HepG2 (cell line): ENCODE data around the gene MTF1. TPM values are rescaled to one million over a fixed set of nuclear protein-coding genes. Genes with fewer than 3 reads are reported as not detected.

ENCODE experiments used
- AGO2 ChIP-seq: fragments of 200-400 bp; formaldehyde crosslinking; optimal IDR thresholded peaks from 2 replicates; pipeline ENCODE3; 2017; ENCODE audit warnings: mild to moderate bottlenecking, low read depth, low read length, moderate library complexity
- AHR ChIP-seq: IDR thresholded peaks from 2 replicates; pipeline ENCODE4 v1.6.1; 2018; ENCODE audit warnings: missing genetic modification reagents, missing compliant biosample characterization
- ARID4A ChIP-seq: sonication (generic); formaldehyde crosslinking; IDR thresholded peaks from 2 replicates; pipeline ENCODE4 v1.5.0; 2020; ENCODE audit warnings: mild to moderate bottlenecking, missing genetic modification reagents, borderline replicate concordance
- KMT2A ChIP-seq: sonication (generic); formaldehyde crosslinking; IDR thresholded peaks from 2 replicates; pipeline ENCODE4 v1.4.0; 2020; ENCODE audit warnings: missing genetic modification reagents
- MXD4 ChIP-seq: IDR thresholded peaks from 2 replicates; pipeline ENCODE4 v1.6.1; 2016; ENCODE audit warnings: mild to moderate bottlenecking, missing biosample characterization, missing genetic modification reagents
- SALL1 ChIP-seq: sonication (generic); formaldehyde crosslinking; IDR thresholded peaks from 2 replicates; pipeline ENCODE4 v1.8.0; 2022; ENCODE audit warnings: mild to moderate bottlenecking, missing genetic modification reagents
- STAG1 ChIP-seq: sonication (generic); formaldehyde crosslinking; IDR thresholded peaks from 2 replicates; pipeline ENCODE4 v1.4.0; 2020; ENCODE audit warnings: missing genetic modification reagents
- TCF7L2 ChIP-seq: IDR thresholded peaks from 2 replicates; pipeline ENCODE4 v1.6.1; 2011; ENCODE audit warnings: mild to moderate bottlenecking, low read depth, low read length, moderate library complexity
- ZBTB7B ChIP-seq: sonication (generic); formaldehyde crosslinking; IDR thresholded peaks from 2 replicates; pipeline ENCODE4 v1.4.0; 2020; ENCODE audit warnings: missing genetic modification reagents
- ZFP91 ChIP-seq: sonication (generic); formaldehyde crosslinking; IDR thresholded peaks from 2 replicates; pipeline ENCODE4 v1.9.0; 2022; ENCODE audit warnings: missing genetic modification reagents, mild to moderate bottlenecking, borderline replicate concordance
- ZGPAT ChIP-seq: IDR thresholded peaks from 2 replicates; pipeline ENCODE4 v1.6.1; 2016; ENCODE audit warnings: mild to moderate bottlenecking
- ZMAT3 ChIP-seq: sonication (generic); formaldehyde crosslinking; conservative IDR thresholded peaks from 2 replicates; pipeline ENCODE4 v1.7.0; 2021; ENCODE audit warnings: missing genetic modification reagents
- ZNF230 ChIP-seq: sonication (generic); formaldehyde crosslinking; IDR thresholded peaks from 2 replicates; pipeline ENCODE4 v1.4.0; 2020; ENCODE audit warnings: mild to moderate bottlenecking, missing genetic modification reagents
- ZNF639 ChIP-seq: conservative IDR thresholded peaks from 2 replicates; pipeline ENCODE4 v1.6.1; 2018; ENCODE audit warnings: missing genetic modification reagents
- ZNF768 ChIP-seq: sonication (generic); formaldehyde crosslinking; IDR thresholded peaks from 2 replicates; pipeline ENCODE4 v1.4.0; 2020; ENCODE audit warnings: missing genetic modification reagents
- ZNF879 ChIP-seq: sonication (generic); formaldehyde crosslinking; IDR thresholded peaks from 2 replicates; pipeline ENCODE4 v1.8.1; 2023; ENCODE audit warnings: missing genetic modification reagents
- polyA plus RNA-seq, 8 experiments: library from polyadenylated mRNA; depleted of rRNA in 3 of 8; stranded (reverse) in 7 of 8; unstranded in 1 of 8; fragments of >200 nt; fragmentation: Illumina TruSeq in 4 of 8; extraction: Trizol in 4 of 8; gene quantifications; 2 replicates each; pipeline versions ENCODE4 v1.2.1 to v1.2.3, GENCODE V29; 2011 to 2016; ENCODE audit warnings: low read depth in 4 of 8, missing spikeins in 1 of 8, mixed read lengths in 1 of 8; ENCODE audit not compliant: insufficient read depth in 1 of 8
- total RNA-seq, 5 experiments: library from RNA; depleted of rRNA; stranded (reverse); fragments of >200 nt; fragmentation: Illumina TruSeq; extraction: Trizol; gene quantifications; 2 replicates each; pipeline ENCODE4 v1.2.3, GENCODE V29; 2016; ENCODE audit warnings: low read depth in 1 of 5

Gene MTF1
- total and polyA plus RNA-seq, 2 of the 13 experiments (the other 11 are each of a cell fraction or from before 2014, with no cell fraction given): 2.4 to 3.3 TPM

- peak; percentile 61 for TF ChIP-seq ZNF639
- TF ChIP-seq ZNF230 (CRISPR knock-in tag): peak; percentile 38; the same call in 1 of the 2 replicates
- peak; percentile 47; the same call in 1 of the 2 replicates for TF ChIP-seq ZGPAT (CRISPR knock-in tag)
- TF ChIP-seq ARID4A (CRISPR knock-in tag): peak; percentile 23; the same call in 1 of the 2 replicates
- 0 out of 2 replicates have a peak, but pooled peaks have one; percentile 9 for TF ChIP-seq MXD4 (CRISPR knock-in tag)
- no peak for TF ChIP-seq TCF7L2
- TF ChIP-seq KMT2A (CRISPR knock-in tag): 0 out of 2 replicates have a peak, but pooled peaks have one; percentile 13
- 0 out of 2 replicates have a peak, but pooled peaks have one; percentile 23 for TF ChIP-seq ZMAT3 (CRISPR knock-in tag)
- TF ChIP-seq ZBTB7B (CRISPR knock-in tag): no peak
- TF ChIP-seq ZNF768 (CRISPR knock-in tag): 0 out of 2 replicates have a peak, but pooled peaks have one; percentile 12
- TF ChIP-seq ZNF879 (CRISPR knock-in tag): 0 out of 2 replicates have a peak, but pooled peaks have one; percentile 52
- TF ChIP-seq AGO2: peak; percentile 56
- TF ChIP-seq STAG1: 0 out of 2 replicates have a peak, but pooled peaks have one; percentile 7
- 0 out of 2 replicates have a peak, but pooled peaks have one; percentile 44 for TF ChIP-seq AHR
- peak; percentile 98; the same call in 1 of the 2 replicates for TF ChIP-seq ZFP91 (CRISPR knock-in tag)
- peak; percentile 18; the same call in 1 of the 2 replicates for TF ChIP-seq SALL1
These were observed 50.7 kb downstream of the MTF1 start (continued) for GRCh38 chr1:37808369-37809319.
